ENCODE results near the gene CEP104.

CEP104 gene

GRCh38 chr1:3898994-3899753 is 42.2 kb upstream of the CEP104 start:
- ATAC-seq, result no peak
- peak overlapping the region; percentile 85 for H3K4me3 Mint-ChIP-seq
- peaks cover 39% of the 10 kb centered on the region for H3K36me3 Mint-ChIP-seq
- no peaks in the 10 kb centered on the region for H3K27me3 Mint-ChIP-seq
- H3K4me1 Mint-ChIP-seq, result peaks cover 31% of the 10 kb centered on the region
- peaks cover 3% of the 10 kb centered on the region for H3K9me3 Mint-ChIP-seq
- H3K27ac Mint-ChIP-seq, result peak overlapping the region; percentile 98

GRCh38 chr1:3898475-3898735 is 41.4 kb upstream of the CEP104 start:
- peaks cover 36% of the 10 kb centered on the region for H3K4me1 Mint-ChIP-seq
- no peaks in the 10 kb centered on the region for H3K27me3 Mint-ChIP-seq
- ATAC-seq, result no peak
- peaks cover 3% of the 10 kb centered on the region for H3K9me3 Mint-ChIP-seq
- peak overlapping the region; percentile 98 for H3K27ac Mint-ChIP-seq
- no peak overlapping the region for H3K4me3 Mint-ChIP-seq
- peaks cover 43% of the 10 kb centered on the region for H3K36me3 Mint-ChIP-seq

- Mint-ChIP-seq H3K27me3 (no peaks in the 10 kb centered on the region), H3K27ac (no peak overlapping the region), H3K4me3 (no peak overlapping the region), H3K36me3 (peaks cover 46% of the 10 kb centered on the region), H3K4me1 (peaks cover 46% of the 10 kb centered on the region), H3K9me3 (peaks cover 3% of the 10 kb centered on the region)
- no peak for ATAC-seq
Measured at GRCh38 chr1:3896396-3897000, 39.5 kb upstream of the CEP104 start.

GRCh38 chr1:3895951-3896325 is 38.9 kb upstream of the CEP104 start:
- Mint-ChIP-seq H3K4me1 (peaks cover 46% of the 10 kb centered on the region), H3K4me3 (no peak overlapping the region), H3K27me3 (no peaks in the 10 kb centered on the region), H3K36me3 (peaks cover 47% of the 10 kb centered on the region), H3K9me3 (peaks cover 3% of the 10 kb centered on the region), H3K27ac (no peak overlapping the region)
- no peak for ATAC-seq

- peaks cover 46% of the 10 kb centered on the region for H3K4me1 Mint-ChIP-seq
Measured at GRCh38 chr1:3895279-3895950, 38.4 kb upstream of the CEP104 start.

GRCh38 chr1:3894626-3895278 is 37.7 kb upstream of the CEP104 start:
- Mint-ChIP-seq H3K27me3 (no peaks in the 10 kb centered on the region), H3K36me3 (peaks cover 47% of the 10 kb centered on the region), H3K9me3 (peaks cover 3% of the 10 kb centered on the region), H3K4me1 (peaks cover 46% of the 10 kb centered on the region), H3K27ac (no peak overlapping the region), H3K4me3 (no peak overlapping the region)
- no peak for ATAC-seq

More at GRCh38 chr1:3895279-3895950, 38.4 kb upstream of the CEP104 start:
- H3K9me3 Mint-ChIP-seq, result peaks cover 3% of the 10 kb centered on the region
- no peak for ATAC-seq
- H3K4me3 Mint-ChIP-seq, result no peak overlapping the region
- no peak overlapping the region for H3K27ac Mint-ChIP-seq
- no peaks in the 10 kb centered on the region for H3K27me3 Mint-ChIP-seq
- peaks cover 47% of the 10 kb centered on the region for H3K36me3 Mint-ChIP-seq

GRCh38 chr1:3893190-3893589 is 36.2 kb upstream of the CEP104 start:
- Mint-ChIP-seq H3K9me3 (peaks cover 3% of the 10 kb centered on the region), H3K4me3 (no peak overlapping the region), H3K27me3 (no peaks in the 10 kb centered on the region), H3K36me3 (peaks cover 52% of the 10 kb centered on the region), H3K4me1 (peaks cover 32% of the 10 kb centered on the region), H3K27ac (peak overlapping the region; percentile 71)
- ATAC-seq, result no peak

- Mint-ChIP-seq H3K4me1 (peaks cover 32% of the 10 kb centered on the region), H3K4me3 (no peak overlapping the region), H3K9me3 (peaks cover 3% of the 10 kb centered on the region), H3K36me3 (peaks cover 52% of the 10 kb centered on the region), H3K27me3 (no peaks in the 10 kb centered on the region), H3K27ac (peak overlapping the region; percentile 71)
- no peak for ATAC-seq
Measured at GRCh38 chr1:3892748-3893147, 35.7 kb upstream of the CEP104 start.

- no peak for ATAC-seq
- no peak overlapping the region for H3K4me3 Mint-ChIP-seq
- no peaks in the 10 kb centered on the region for H3K9me3 Mint-ChIP-seq
- peaks cover 46% of the 10 kb centered on the region for H3K36me3 Mint-ChIP-seq
- H3K27ac Mint-ChIP-seq, result no peak overlapping the region
- no peaks in the 10 kb centered on the region for H3K27me3 Mint-ChIP-seq
- peaks cover 22% of the 10 kb centered on the region for H3K4me1 Mint-ChIP-seq
Measured at GRCh38 chr1:3891329-3891865, 34.4 kb upstream of the CEP104 start.

- H3K27ac Mint-ChIP-seq, result no peak overlapping the region
- H3K4me1 Mint-ChIP-seq, result peaks cover 17% of the 10 kb centered on the region
- peak; percentile 54 for ATAC-seq
- H3K36me3 Mint-ChIP-seq, result peaks cover 43% of the 10 kb centered on the region
- no peak overlapping the region for H3K4me3 Mint-ChIP-seq
- H3K27me3 Mint-ChIP-seq, result no peaks in the 10 kb centered on the region
- H3K9me3 Mint-ChIP-seq, result no peaks in the 10 kb centered on the region
Measured at GRCh38 chr1:3890389-3891328, 33.6 kb upstream of the CEP104 start.

- Mint-ChIP-seq H3K27ac (no peak overlapping the region), H3K4me1 (peaks cover 17% of the 10 kb centered on the region), H3K4me3 (no peak overlapping the region), H3K27me3 (no peaks in the 10 kb centered on the region), H3K9me3 (no peaks in the 10 kb centered on the region), H3K36me3 (peaks cover 39% of the 10 kb centered on the region)
- no peak for ATAC-seq
Measured at GRCh38 chr1:3889936-3890335, 32.9 kb upstream of the CEP104 start.

GRCh38 chr1:3888301-3888700 is 31.3 kb upstream of the CEP104 start:
- H3K4me1 Mint-ChIP-seq, result peaks cover 9% of the 10 kb centered on the region
- H3K36me3 Mint-ChIP-seq, result peaks cover 50% of the 10 kb centered on the region
- H3K27me3 Mint-ChIP-seq, result no peaks in the 10 kb centered on the region
- no peak for ATAC-seq
- H3K4me3 Mint-ChIP-seq, result no peak overlapping the region
- H3K9me3 Mint-ChIP-seq, result no peaks in the 10 kb centered on the region
- H3K27ac Mint-ChIP-seq, result no peak overlapping the region

GRCh38 chr1:3886691-3887090 is 29.7 kb upstream of the CEP104 start:
- H3K4me3 Mint-ChIP-seq, result no peak overlapping the region
- no peak for ATAC-seq
- H3K27ac Mint-ChIP-seq, result no peak overlapping the region
- H3K4me1 Mint-ChIP-seq, result no peaks in the 10 kb centered on the region
- H3K36me3 Mint-ChIP-seq, result peaks cover 56% of the 10 kb centered on the region
- H3K9me3 Mint-ChIP-seq, result no peaks in the 10 kb centered on the region
- no peaks in the 10 kb centered on the region for H3K27me3 Mint-ChIP-seq

- H3K27me3 Mint-ChIP-seq, result no peaks in the 10 kb centered on the region
- H3K36me3 Mint-ChIP-seq, result peaks cover 58% of the 10 kb centered on the region
- no peak overlapping the region for H3K27ac Mint-ChIP-seq
- H3K9me3 Mint-ChIP-seq, result no peaks in the 10 kb centered on the region
- no peak for ATAC-seq
- H3K4me1 Mint-ChIP-seq, result no peaks in the 10 kb centered on the region
- H3K4me3 Mint-ChIP-seq, result no peak overlapping the region
Measured at GRCh38 chr1:3886106-3886670, 29.2 kb upstream of the CEP104 start.

Data from stimulated activated memory B cell treated with anti-CD40 and anti-IgM and Interleukin-4, amounts not matched to agents 10 μg/mL and 1 μg/mL and 100 μg/mL, for 72 hours (primary cell).